Keratinocyte (primary cell): ENCODE measurements around the gene LAMP1.

ENCODE experiments used
- EZH2 ChIP-seq: IDR thresholded peaks from one replicate; pipeline ENCODE4 v1.6.1; 2012; ENCODE audit warnings: inconsistent platforms, mild to moderate bottlenecking, low read length, moderate library complexity
- TF ChIP-seq, protein P1 (sequence below), 3 experiments: IDR thresholded peaks in 1 of 3; conservative IDR thresholded peaks in 1 of 3; optimal IDR thresholded peaks in 1 of 3; 2 replicates in 2 of 3; 3 replicates in 1 of 3; pipeline versions ENCODE3 to v1.5.1; 2011; ENCODE audit warnings: low read length in 3 of 3, mild to moderate bottlenecking in 3 of 3, moderate library complexity in 2 of 3, control low read depth in 1 of 3, inconsistent platforms in 1 of 3; ENCODE audit not compliant: insufficient read depth in 2 of 3; ENCODE audit errors: extremely low read depth in 1 of 3

DNA sequence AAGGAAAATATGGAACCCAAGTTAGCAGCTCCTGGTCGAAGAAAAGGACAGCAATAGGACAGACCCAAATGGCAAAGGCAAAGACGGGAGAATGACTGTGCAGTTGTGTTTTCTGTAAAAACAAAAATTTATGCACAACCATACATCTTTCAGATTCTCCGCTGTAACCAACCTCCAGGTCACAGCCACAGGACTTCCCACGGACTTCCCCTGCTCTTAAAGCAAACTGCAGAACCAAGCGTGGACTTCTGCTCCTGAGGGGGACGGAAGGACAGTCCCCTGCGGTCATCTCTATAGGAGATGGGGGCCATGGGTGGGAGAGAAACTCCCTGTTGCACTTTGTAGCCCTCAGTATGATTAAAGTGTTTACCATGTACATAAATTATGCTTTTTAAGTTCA is 64.4 kb downstream of the LAMP1 start:
- TF ChIP-seq, protein P1, sequence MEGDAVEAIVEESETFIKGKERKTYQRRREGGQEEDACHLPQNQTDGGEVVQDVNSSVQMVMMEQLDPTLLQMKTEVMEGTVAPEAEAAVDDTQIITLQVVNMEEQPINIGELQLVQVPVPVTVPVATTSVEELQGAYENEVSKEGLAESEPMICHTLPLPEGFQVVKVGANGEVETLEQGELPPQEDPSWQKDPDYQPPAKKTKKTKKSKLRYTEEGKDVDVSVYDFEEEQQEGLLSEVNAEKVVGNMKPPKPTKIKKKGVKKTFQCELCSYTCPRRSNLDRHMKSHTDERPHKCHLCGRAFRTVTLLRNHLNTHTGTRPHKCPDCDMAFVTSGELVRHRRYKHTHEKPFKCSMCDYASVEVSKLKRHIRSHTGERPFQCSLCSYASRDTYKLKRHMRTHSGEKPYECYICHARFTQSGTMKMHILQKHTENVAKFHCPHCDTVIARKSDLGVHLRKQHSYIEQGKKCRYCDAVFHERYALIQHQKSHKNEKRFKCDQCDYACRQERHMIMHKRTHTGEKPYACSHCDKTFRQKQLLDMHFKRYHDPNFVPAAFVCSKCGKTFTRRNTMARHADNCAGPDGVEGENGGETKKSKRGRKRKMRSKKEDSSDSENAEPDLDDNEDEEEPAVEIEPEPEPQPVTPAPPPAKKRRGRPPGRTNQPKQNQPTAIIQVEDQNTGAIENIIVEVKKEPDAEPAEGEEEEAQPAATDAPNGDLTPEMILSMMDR (optimal IDR thresholded peaks at IDR 0.05 in 1 of 3, IDR thresholded peaks at IDR 0.05 in 1 of 3, conservative IDR thresholded peaks at IDR 0.05 in 1 of 3; ENCODE audit: extremely low read depth in 1 of 3, insufficient read depth in 2 of 3, low read length in 3 of 3), result no peak
- TF ChIP-seq EZH2, result no peak
